Activated naive CD4-positive, alpha-beta T cell treated with anti-CD3 and anti-CD28 coated beads for 36 hours (primary cell): Measurements from ENCODE around the gene DDX56. TPM values are rescaled to one million over a fixed set of nuclear protein-coding genes. Genes with fewer than 3 reads are reported as not detected.
A peak's percentile ranks its signal among the peaks of the same experiment; 100 is the strongest.

Experiments
- CTCF ChIA-PET: fragments of 350-600 bp; sonication (Branson Sonifier 250); formaldehyde crosslinking; loops from one replicate; lab custom pipeline; 2021; ENCODE audit warnings: antibody characterized with exemption; lab: Charles Lee
- DNase-seq: peaks from one replicate; pipeline ENCODE4 v3.0.0-alpha.2; 2020
- H3K27ac Mint-ChIP-seq: one replicate; pipeline ENCODE4 v1.8.0; 2021; ENCODE audit warnings: mild to moderate bottlenecking, mixed read lengths
- H3K27me3 Mint-ChIP-seq: one replicate; pipeline ENCODE4 v1.8.0; 2021; ENCODE audit warnings: low read depth, mixed read lengths
- H3K36me3 Mint-ChIP-seq: one replicate; pipeline ENCODE4 v1.8.0; 2021; ENCODE audit warnings: low read depth, mixed read lengths
- H3K4me1 Mint-ChIP-seq: one replicate; pipeline ENCODE4 v1.8.0; 2021; ENCODE audit warnings: low read depth, mixed read lengths
- H3K4me3 Mint-ChIP-seq: one replicate; pipeline ENCODE4 v1.8.0; 2021; ENCODE audit warnings: mild to moderate bottlenecking, moderate library complexity, mixed read lengths
- H3K9me3 Mint-ChIP-seq: one replicate; pipeline ENCODE4 v1.8.0; 2021; ENCODE audit warnings: mixed read lengths
- intact Hi-C: fragments of 100-400 bp; cut with micrococcal nuclease; formaldehyde crosslinking; loops from one replicate; pipeline ENCODE4 v1.15.1; 2023
- total RNA-seq, 2 experiments: library from RNA; stranded (reverse); gene quantifications; one replicate each; pipeline ENCODE4 v1.2.3, GENCODE V29; 2021

The DDX56 gene
- total RNA-seq, 2 experiments from 2014 or later = 65.8 to 74.0 TPM

DNA sequence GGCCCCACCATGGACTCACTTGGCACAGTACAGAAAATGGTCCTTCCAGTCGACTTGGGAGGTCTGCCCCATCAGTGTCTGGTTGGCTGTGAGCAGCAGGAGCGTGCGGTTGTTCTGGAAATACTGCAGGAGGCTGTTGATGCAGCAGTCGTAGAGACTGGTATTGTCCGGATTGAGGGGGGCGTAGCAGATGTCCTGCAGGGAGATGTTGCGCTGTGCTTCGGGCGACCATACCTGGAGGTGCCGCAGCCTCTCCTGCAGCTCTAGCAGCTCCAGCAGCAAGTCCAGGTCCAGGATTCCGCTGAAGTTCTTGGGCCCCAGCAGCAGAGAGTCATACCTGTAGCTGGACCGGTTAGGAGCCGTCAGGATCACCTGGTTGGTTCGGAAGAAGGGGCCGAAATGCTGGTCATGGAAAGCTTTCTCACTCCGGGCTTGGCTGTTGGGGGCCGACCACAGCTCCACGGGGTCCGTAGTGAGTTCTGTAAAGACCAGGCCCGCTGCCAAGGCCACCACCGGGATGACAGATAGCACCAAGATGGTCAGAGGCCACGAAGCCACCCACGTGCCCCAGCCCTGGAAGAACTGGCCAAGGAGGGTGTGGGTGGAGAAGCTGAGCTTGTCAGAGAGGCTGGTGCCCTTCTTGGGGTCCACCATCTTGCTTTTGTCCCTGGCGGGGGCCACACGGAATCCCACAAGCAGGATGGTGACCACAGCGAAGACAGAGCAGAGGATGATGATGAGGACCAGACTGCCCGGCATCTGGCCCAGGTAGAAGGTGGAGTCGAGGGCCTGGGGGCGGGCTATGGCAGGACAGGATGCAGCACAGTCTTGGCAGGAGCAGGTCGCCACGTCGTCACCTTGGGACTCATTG, 34.7 kb downstream of the DDX56 start:
- H3K36me3 Mint-ChIP-seq = no peaks in the 10 kb centered on the region
- CTCF ChIA-PET = no interaction called here
- H3K27ac Mint-ChIP-seq = no peak overlapping the region
- intact Hi-C loops = no loop called here
- DNase-seq = no peak
- no peaks in the 10 kb centered on the region for H3K4me1 Mint-ChIP-seq
- no peaks in the 10 kb centered on the region for H3K27me3 Mint-ChIP-seq
- no peak overlapping the region for H3K4me3 Mint-ChIP-seq
- H3K9me3 Mint-ChIP-seq = no peaks in the 10 kb centered on the region

DNA sequence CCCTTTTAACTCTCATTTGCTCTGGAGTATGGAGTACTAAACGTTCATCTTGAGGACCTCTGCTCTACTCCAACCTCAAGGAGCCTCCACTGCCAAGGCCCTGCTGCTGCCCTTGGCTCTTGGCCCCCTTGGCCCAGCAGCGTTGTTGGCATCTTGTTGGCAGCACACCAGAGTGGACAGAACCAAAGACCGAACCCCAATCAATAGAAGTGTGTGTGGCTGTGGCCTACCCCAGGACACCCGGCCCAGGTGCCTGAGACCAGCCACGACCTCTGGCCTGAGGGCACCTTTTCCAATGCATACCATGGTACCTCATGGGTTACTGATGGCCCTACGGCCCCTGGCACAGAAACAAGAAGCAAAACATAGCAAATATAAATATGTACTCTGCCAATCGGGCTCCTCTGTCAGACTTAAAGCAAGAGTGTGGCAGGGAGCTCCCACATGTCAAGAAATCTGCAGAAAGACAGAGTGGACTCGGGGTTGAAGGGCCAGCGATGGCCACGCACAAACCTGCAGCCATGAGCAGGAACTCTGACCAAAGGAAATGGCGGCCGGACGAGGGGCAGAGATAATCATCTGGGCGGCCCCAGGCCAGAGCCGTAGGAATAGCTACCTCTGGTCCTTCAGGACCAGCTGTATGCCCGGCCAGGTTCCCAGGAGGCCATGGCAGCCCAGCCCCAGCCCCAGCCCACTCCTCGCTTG, 35.5 kb downstream of the DDX56 start:
- Mint-ChIP-seq H3K4me1 (no peaks in the 10 kb centered on the region), H3K27ac (no peak overlapping the region), H3K4me3 (no peak overlapping the region), H3K9me3 (no peaks in the 10 kb centered on the region), H3K36me3 (no peaks in the 10 kb centered on the region), H3K27me3 (no peaks in the 10 kb centered on the region)
- DNase-seq = no peak
- intact Hi-C loops = no loop called here
- CTCF ChIA-PET = interaction anchor here (0.6 kb wide), 2 partner anchors 8 to 74 kb away, joined by 3 read pairs; no protein-coding TSS in a partner anchor

DNA sequence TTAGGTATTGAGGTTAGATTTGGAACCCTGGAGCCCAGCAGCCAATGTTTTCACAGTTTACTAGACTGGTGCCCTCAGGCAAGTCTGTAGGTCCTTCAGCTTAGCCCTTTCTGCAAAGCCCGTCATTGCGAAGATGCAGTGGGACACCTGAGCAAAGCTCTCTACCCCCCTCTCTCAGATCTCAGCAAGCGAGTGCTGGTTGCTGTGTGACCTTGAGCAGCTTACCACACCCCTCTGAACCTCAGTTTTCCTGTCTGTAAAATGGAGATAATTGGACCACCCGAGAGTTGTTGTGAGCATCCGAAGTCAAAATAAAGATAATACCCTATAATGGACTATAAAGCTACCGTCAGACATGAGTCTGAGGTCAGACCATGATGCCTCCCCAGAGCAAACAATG, 36.3 kb downstream of the DDX56 start:
- Mint-ChIP-seq H3K4me3 (no peak overlapping the region), H3K9me3 (no peaks in the 10 kb centered on the region), H3K27me3 (no peaks in the 10 kb centered on the region), H3K4me1 (no peaks in the 10 kb centered on the region), H3K27ac (no peak overlapping the region), H3K36me3 (no peaks in the 10 kb centered on the region)
- CTCF ChIA-PET = interaction anchor here (0.6 kb wide), 2 partner anchors 9 to 70 kb away, joined by 3 to 4 read pairs; no protein-coding TSS in a partner anchor
- intact Hi-C loops = no loop called here
- DNase-seq = no peak

DNA sequence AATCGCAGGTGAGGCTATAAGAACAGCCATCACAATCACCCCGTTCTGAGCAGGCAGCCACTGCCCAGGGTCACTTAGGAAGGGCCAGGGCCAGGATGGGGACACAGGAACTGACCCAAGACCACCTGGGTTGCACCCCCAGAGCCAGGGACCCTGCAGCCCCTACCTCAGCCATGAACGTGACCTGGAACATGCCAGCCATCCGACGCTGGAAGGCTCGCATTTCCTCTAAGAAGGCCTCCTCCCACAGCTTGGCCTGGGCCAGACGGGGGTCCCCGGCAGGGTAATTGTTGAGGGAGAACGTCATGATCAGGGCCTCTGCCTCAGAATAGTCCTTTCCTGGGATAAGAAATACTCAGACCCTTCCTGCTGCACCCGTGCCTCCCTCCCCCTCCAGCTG, 37.6 kb downstream of the DDX56 start:
- Mint-ChIP-seq H3K4me1 (no peaks in the 10 kb centered on the region), H3K36me3 (no peaks in the 10 kb centered on the region), H3K9me3 (no peaks in the 10 kb centered on the region), H3K27me3 (no peaks in the 10 kb centered on the region), H3K4me3 (no peak overlapping the region), H3K27ac (no peak overlapping the region)
- intact Hi-C loops = no loop called here
- no peak for DNase-seq
- CTCF ChIA-PET = interaction anchor here (1.7 to 2.8 kb wide), 3 partner anchors 9 to 188 kb away, joined by 4 to 18 read pairs (median 9); no protein-coding TSS in a partner anchor

DNA sequence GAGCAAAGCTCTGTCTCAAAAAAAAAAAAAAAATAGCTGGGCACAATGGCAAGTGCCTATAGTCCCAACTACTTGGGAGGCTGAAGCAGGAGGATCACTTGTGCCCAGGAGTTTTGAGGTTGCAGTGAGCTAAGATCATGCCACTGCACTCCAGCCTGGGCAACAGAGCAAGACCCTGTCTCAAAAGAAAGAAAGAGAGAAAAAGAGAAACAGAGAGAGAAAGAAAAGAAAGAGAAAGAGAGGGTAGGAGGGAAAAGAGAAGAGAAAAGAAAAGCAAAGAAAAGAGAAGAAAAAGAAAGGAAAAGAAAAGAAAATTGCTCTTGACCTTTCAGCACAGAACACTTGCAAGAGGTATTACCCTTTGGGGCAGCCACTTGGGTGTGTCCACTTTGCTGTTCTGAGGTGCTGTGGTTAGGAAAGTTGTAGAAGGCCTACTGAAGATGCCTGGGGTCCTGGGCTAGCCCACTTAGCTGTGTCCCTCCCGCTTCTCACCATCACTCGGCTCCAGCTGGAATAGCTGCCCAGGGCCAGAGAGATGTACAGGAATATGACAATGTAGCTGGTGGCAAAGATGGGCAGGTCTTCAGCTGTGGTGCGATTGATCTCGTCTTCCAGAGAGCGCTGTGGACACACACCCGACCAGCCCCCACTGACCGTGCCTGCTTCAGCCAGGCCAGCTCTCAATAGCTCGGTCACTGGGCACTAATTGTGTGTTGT, 38.2 kb downstream of the DDX56 start:
- DNase-seq = no peak
- Mint-ChIP-seq H3K36me3 (no peaks in the 10 kb centered on the region), H3K4me1 (no peaks in the 10 kb centered on the region), H3K9me3 (no peaks in the 10 kb centered on the region), H3K4me3 (no peak overlapping the region), H3K27me3 (no peaks in the 10 kb centered on the region), H3K27ac (no peak overlapping the region)
- CTCF ChIA-PET = interaction anchor here (0.6 to 2.8 kb wide), 10 partner anchors 9 to 423 kb away, joined by 3 to 18 read pairs (median 4); no protein-coding TSS in a partner anchor
- intact Hi-C loops = no loop called here

DNA sequence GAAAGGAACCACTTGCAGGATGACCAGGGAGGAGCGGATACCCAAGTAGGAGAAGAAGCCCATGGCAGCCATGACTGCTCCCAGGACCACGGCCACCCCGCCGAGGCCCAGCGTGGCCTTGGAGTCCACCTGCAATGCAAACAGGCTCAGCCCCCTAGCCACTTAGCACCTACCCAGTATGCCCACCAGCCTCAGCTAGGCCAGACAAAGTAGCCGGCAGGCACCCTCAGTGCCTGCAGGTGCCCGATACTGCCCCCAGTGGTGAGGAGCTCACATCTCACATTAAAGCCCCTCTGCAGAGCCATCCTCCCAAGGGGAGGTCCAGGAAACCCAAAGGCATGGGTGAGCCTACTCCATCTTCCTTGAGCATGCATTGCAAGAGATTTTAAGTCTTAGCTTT, 39.2 kb downstream of the DDX56 start:
- CTCF ChIA-PET = interaction anchor here (0.7 to 2.8 kb wide), 14 partner anchors 10 to 422 kb away, joined by 3 to 18 read pairs (median 4); partner anchors contain the start of gene NUDCD3
- peak; percentile 57 for DNase-seq
- no peaks in the 10 kb centered on the region for H3K27me3 Mint-ChIP-seq
- intact Hi-C loops = no loop called here
- no peak overlapping the region for H3K27ac Mint-ChIP-seq
- H3K4me1 Mint-ChIP-seq = no peaks in the 10 kb centered on the region
- H3K4me3 Mint-ChIP-seq = no peak overlapping the region
- H3K9me3 Mint-ChIP-seq = no peaks in the 10 kb centered on the region
- no peaks in the 10 kb centered on the region for H3K36me3 Mint-ChIP-seq

DNA sequence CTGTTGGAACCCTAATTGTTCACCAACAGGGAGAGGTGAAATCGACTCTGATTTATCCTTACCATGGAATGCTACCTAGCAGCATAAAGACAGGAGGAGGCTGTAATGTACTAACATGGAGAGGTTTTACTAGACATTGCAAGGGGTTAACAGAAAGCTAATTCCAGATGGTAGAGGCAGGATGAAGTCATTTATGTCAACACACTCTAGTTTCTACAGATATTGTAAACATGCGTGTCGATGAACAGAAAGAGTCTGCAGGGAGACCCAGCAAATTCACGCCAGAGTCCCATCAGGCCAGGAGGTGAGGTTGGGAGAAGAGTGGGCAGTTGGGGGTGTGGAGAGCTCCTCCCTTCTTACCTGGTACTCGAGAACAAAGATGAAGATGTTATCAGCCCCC, 39.6 kb downstream of the DDX56 start:
- Mint-ChIP-seq H3K9me3 (no peaks in the 10 kb centered on the region), H3K4me3 (no peak overlapping the region), H3K36me3 (no peaks in the 10 kb centered on the region), H3K27ac (no peak overlapping the region), H3K4me1 (no peaks in the 10 kb centered on the region), H3K27me3 (no peaks in the 10 kb centered on the region)
- intact Hi-C loops = no loop called here
- CTCF ChIA-PET = interaction anchor here (0.8 to 2.8 kb wide), 12 partner anchors 11 to 289 kb away, joined by 3 to 18 read pairs (median 4); partner anchors contain the start of gene NUDCD3
- DNase-seq = no peak

DNA sequence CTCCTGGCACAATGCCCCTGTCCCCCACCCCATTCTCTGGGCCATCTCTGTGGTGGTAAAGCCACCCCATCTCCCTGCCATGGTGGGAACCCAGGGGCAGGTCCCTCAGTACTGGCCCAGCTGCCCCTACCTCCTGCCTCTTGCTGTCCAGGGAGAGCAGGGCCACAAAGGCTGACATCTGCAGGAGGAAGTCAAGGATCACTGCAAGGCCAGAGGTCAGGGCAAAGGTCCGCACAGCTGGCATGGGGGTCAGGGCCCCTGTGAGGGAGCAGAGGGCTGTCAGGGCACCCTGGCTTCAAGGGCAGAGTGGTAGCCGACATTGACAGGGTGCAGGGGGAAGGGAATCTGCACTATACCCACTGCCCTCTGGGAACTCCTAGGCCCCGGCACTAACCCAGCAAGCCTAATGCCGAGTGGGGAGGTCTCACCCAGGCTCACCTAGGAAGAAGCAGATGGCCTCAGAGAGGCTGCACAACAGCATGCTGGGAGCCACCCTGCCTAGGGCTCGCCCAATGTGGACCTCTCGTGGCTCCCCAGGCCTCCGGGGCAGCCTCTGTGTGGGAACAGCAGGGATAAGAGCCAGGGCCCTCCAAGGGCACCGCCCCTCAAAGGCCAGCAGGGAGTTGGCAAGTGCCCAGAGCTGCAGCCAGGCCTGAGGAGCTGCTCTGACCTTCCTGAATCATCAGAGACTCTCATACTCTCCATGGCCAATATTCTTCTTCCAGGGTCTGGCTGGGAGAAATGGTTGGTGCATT, 40.2 kb downstream of the DDX56 start:
- Mint-ChIP-seq H3K27me3 (no peaks in the 10 kb centered on the region), H3K27ac (no peak overlapping the region), H3K4me1 (no peaks in the 10 kb centered on the region), H3K36me3 (no peaks in the 10 kb centered on the region), H3K4me3 (no peak overlapping the region), H3K9me3 (no peaks in the 10 kb centered on the region)
- no peak for DNase-seq
- intact Hi-C loops = no loop called here
- CTCF ChIA-PET = interaction anchor here (0.8 to 2.7 kb wide), 7 partner anchors 11 to 289 kb away, joined by 3 to 9 read pairs (median 3); no protein-coding TSS in a partner anchor

DNA sequence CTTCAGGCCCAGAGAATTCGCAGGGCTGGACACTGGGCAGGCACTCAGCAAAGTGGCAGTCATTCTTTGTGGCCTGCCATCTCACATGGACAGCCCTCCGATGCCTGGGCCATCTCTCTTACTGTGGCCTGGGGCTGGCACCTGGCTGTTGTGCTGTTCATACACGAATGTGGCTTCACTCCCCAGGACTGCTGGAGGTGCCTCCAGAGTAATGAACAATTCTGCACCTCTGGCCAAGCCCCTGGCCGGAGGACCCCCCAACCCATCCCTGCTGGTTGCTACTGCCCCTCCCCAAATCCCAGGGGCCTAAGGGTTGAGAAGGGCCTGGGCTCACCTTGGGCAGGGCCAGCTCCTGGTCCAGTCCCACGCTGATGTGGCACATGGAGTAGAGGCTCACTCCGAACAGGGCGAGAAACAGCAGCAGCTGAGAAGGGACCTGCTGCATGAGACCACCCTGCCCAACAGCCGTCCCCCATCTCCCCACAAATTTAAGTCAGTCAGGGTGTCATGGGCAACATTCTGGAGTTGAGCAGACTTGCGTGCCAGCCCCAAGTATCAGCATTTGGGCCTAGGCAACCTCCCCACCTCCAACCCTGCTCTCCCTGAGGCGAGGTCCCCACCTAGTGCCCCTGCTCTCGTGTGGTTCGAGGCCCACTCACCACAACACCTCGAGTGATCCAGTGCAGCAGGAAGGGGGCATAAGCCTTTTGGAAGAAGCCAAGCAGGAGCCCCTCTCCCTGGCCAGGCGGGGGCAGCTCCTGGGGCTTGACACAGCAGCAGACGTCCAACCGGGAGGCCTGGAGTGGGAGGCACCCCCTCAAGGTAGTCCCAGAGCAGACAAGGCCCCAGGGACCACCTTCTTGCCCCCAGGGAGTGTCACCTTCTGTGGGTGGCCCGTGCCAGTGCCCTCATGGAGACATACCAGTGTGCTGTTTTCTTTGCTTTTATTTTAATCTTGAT, 42.0 kb downstream of the DDX56 start:
- Mint-ChIP-seq H3K9me3 (peaks cover 4% of the 10 kb centered on the region), H3K27me3 (no peaks in the 10 kb centered on the region), H3K4me3 (no peak overlapping the region), H3K27ac (no peak overlapping the region), H3K36me3 (no peaks in the 10 kb centered on the region), H3K4me1 (no peaks in the 10 kb centered on the region)
- DNase-seq = no peak
- CTCF ChIA-PET = no interaction called here
- intact Hi-C loops = no loop called here

DNA sequence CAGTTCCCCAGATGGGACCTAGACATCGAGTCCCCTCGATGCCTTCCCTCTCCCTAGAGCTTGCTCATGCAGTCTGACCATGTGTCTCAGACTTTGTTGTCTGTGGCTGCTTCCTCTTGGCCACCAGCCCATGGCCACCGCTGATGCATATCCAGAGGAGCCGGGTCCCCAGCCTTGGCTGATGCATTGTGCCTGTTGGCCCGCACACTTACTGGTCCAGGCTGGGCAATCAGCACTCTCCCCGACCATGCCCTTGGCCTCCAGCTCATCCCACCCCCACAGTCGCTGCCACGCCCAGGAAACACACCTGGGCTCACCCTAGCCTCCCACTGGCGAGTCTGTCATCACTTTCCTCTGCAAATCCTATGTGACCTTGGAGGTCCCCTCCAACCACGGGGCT, 42.7 kb downstream of the DDX56 start:
- Mint-ChIP-seq H3K36me3 (peaks cover under 1% of the 10 kb centered on the region), H3K27me3 (no peaks in the 10 kb centered on the region), H3K27ac (no peak overlapping the region), H3K4me3 (no peak overlapping the region), H3K4me1 (no peaks in the 10 kb centered on the region), H3K9me3 (peaks cover 6% of the 10 kb centered on the region)
- CTCF ChIA-PET = no interaction called here
- DNase-seq = no peak
- intact Hi-C loops = no loop called here
